K562 (cell line): ENCODE results near the gene SLMAP. TPM values are rescaled to one million over a fixed set of nuclear protein-coding genes. Genes with fewer than 3 reads are reported as not detected.

Source experiments
- ATAC-seq: fragments of 200-7000 bp; cut with Tn5 transposase; 3 replicates; pipeline ENCODE4 v1.9.1; 2020; ENCODE audit warnings: moderate library complexity
- BruUV-seq: library from RNA; stranded (reverse); fragments of 400-500 nt; replicated peaks from 2 replicates; lab custom pipeline; 2021; lab: Mats Ljungman, UMichigan
- CTCF ChIA-PET: fragments of 300-600 bp; formaldehyde crosslinking; extraction: SDS; loops from one replicate; lab custom pipeline; 2021; ENCODE audit warnings: low intra/inter-chr PET ratio; lab: Yijun Ruan, JAX
- POLR2A ChIA-PET: fragments of 300-600, 350-650 bp; sonication (Branson Sonifier 250); formaldehyde crosslinking; extraction: SDS; loops from one replicate; lab custom pipeline; 2021; ENCODE audit warnings: antibody characterized with exemption, inconsistent platforms; lab: Yijun Ruan, JAX
- DNase-seq, 4 experiments: peaks; one replicate each; pipeline versions ENCODE4 v3.0.0 to v3.0.0-alpha.2; 2011 to 2018; ENCODE audit warnings: low spot score in 3 of 4, mixed read lengths in 3 of 4; ENCODE audit errors: extremely low read depth in 1 of 4
- FAIRE-seq: peaks from 2 replicates; lab custom pipeline; 2011; peaks lifted over from hg19 to GRCh38; lab: Jason Lieb, UNC
- H2AFZ ChIP-seq: 2 replicates; pipeline ENCODE4 v1.6.0; 2011; ENCODE audit warnings: low read depth, low read length, control low read depth, inconsistent platforms
- H3K27ac ChIP-seq: fragments of 200-600 bp; 3 replicates; pipeline ENCODE4 v1.8.0; 2011; ENCODE audit warnings: low read depth, mild to moderate bottlenecking, control low read depth, inconsistent platforms, low read length, moderate library complexity, mixed read lengths; ENCODE audit errors: extremely low read depth
- H3K27me3 ChIP-seq, 2 experiments: fragments of 300-600 bp in 1 of 2; 2 replicates in 1 of 2; 3 replicates in 1 of 2; pipeline versions ENCODE4 v1.6.0 to v1.8.0; 2011; ENCODE audit warnings: inconsistent platforms in 2 of 2, low read length in 2 of 2, mild to moderate bottlenecking in 1 of 2, mixed read lengths in 1 of 2, moderate library complexity in 1 of 2; ENCODE audit not compliant: control insufficient read depth in 2 of 2, insufficient read depth in 2 of 2
- H3K36me3 ChIP-seq: fragments of 300-600 bp; 3 replicates; pipeline ENCODE4 v1.8.0; 2011; ENCODE audit warnings: mild to moderate bottlenecking, low read length, inconsistent platforms; ENCODE audit not compliant: control insufficient read depth, insufficient read depth
- H3K4me1 ChIP-seq, 2 experiments: fragments of 200-600 bp in 1 of 2; replicated peaks in 1 of 2; 2 replicates in 1 of 2; 3 replicates in 1 of 2; pipeline versions ENCODE4 v1.5.1 to v1.8.0; 2011; ENCODE audit warnings: inconsistent platforms in 2 of 2, low read length in 2 of 2, mild to moderate bottlenecking in 1 of 2, mixed read lengths in 1 of 2, moderate library complexity in 1 of 2; ENCODE audit not compliant: control insufficient read depth in 2 of 2, insufficient read depth in 2 of 2
- H3K4me2 ChIP-seq: 2 replicates; pipeline ENCODE4 v1.6.1; 2011; ENCODE audit warnings: low read length, control low read depth, inconsistent platforms, mixed read lengths; ENCODE audit not compliant: insufficient read depth
- H3K4me3 ChIP-seq: fragments of 200-600 bp; sonication (generic), shearing (Covaris generic); 2 replicates; pipeline ENCODE4 v1.5.1; 2016; ENCODE audit warnings: control low read depth, inconsistent platforms
- H3K79me2 ChIP-seq: fragments of 200-600 bp; 3 replicates; pipeline ENCODE4 v1.8.0; 2011; ENCODE audit warnings: low read length, inconsistent platforms; ENCODE audit not compliant: control insufficient read depth, insufficient read depth
- H3K9ac ChIP-seq, 2 experiments: 2 replicates each; pipeline versions ENCODE4 v1.6.0 to v1.6.1; 2011; ENCODE audit warnings: low read depth in 2 of 2, low read length in 2 of 2, control low read depth in 1 of 2, inconsistent platforms in 1 of 2, mild to moderate bottlenecking in 1 of 2, mixed read lengths in 1 of 2; ENCODE audit not compliant: insufficient read depth in 1 of 2
- H3K9me1 ChIP-seq: one replicate; pipeline ENCODE4 v1.6.0; 2011; ENCODE audit warnings: inconsistent platforms, mild to moderate bottlenecking, low read length, moderate library complexity; ENCODE audit not compliant: control insufficient read depth, insufficient read depth
- H3K9me3 ChIP-seq: replicated peaks from 2 replicates; pipeline ENCODE4 v1.5.1; 2011; ENCODE audit warnings: low read depth, low read length, inconsistent platforms; ENCODE audit not compliant: control insufficient read depth, insufficient read depth
- H4K20me1 ChIP-seq: replicated peaks from 2 replicates; pipeline ENCODE4 v1.6.1; 2011; ENCODE audit warnings: low read length, inconsistent platforms, mixed read lengths; ENCODE audit not compliant: control insufficient read depth, insufficient read depth
- BDP1 ChIP-seq: IDR thresholded peaks from 3 replicates; pipeline ENCODE4 v1.6.1; 2011; ENCODE audit not compliant: insufficient read length, insufficient read depth
- ETV6 ChIP-seq, 3 experiments: fragments of 150-350 bp in 1 of 3; sonication (generic) in 1 of 3; formaldehyde crosslinking in 1 of 3; IDR thresholded peaks; 2 replicates each; pipeline versions ENCODE4 v1.6.1 to v1.8.0; 2014 to 2022; ENCODE audit warnings: borderline replicate concordance in 2 of 3, low read depth in 2 of 3, antibody characterized with exemption in 1 of 3, low read length in 1 of 3, mild to moderate bottlenecking in 1 of 3, missing genetic modification reagents in 1 of 3
- FOSL1 ChIP-seq: fragments of 200-800 bp; sonication (Bioruptor generic); conservative IDR thresholded peaks from 2 replicates; pipeline ENCODE4 v1.6.1; 2016; ENCODE audit warnings: missing genetic modification characterization, missing compliant biosample characterization
- POLR3G ChIP-seq: IDR thresholded peaks from 2 replicates; pipeline ENCODE4 v1.6.1; 2011; ENCODE audit not compliant: insufficient read length, insufficient replicate concordance; ENCODE audit errors: extremely low read depth
- RCOR1 ChIP-seq, 2 experiments: IDR thresholded peaks; 2 replicates each; pipeline ENCODE4 v1.6.1; 2012; ENCODE audit warnings: low read depth in 2 of 2, low read length in 2 of 2, borderline replicate concordance in 1 of 2, improper control_type of control experiment in 1 of 2
- RFX5 ChIP-seq: IDR thresholded peaks from 2 replicates; pipeline ENCODE4 v1.6.1; 2011; ENCODE audit warnings: low read depth, mild to moderate bottlenecking, improper control_type of control experiment, low read length
- WGBS: fragments of 100-300 bp; shearing (Covaris generic); methylation state at CpG from one replicate; pipeline ENCODE4 v1.1.6; 2016; ENCODE audit warnings: low coverage, mixed read lengths; ENCODE audit not compliant: insufficient coverage; ENCODE audit errors: missing lambda C conversion rate; 5-methylcytosine and 5-hydroxymethylcytosine counted together
- in situ Hi-C: fragments of 300-500 bp; cut with MboI; formaldehyde crosslinking; loops from 4 replicates; pipeline ENCODE4 v1.15.0; 2018; ENCODE audit warnings: inconsistent platforms, mixed read lengths
- intact Hi-C: fragments of 100-400 bp; cut with micrococcal nuclease; formaldehyde crosslinking; loops from 2 replicates; pipeline ENCODE4 v1.14.2; 2022
- polyA plus RNA-seq, 8 experiments: library from polyadenylated mRNA; depleted of rRNA in 4 of 8; stranded (reverse) in 5 of 8; unstranded in 3 of 8; fragments of >200 nt; fragmentation: Nextera tagmentation in 2 of 8; fragmentation: Illumina TruSeq in 1 of 8; extraction: Ambion mirVana in 2 of 8; extraction: Trizol in 1 of 8; gene quantifications; 2 replicates each; pipeline versions ENCODE4 v1.2.1 to v1.2.3, GENCODE V29; 2011 to 2014; ENCODE audit warnings: inconsistent platforms in 1 of 8, missing spikeins in 1 of 8
- total RNA-seq, 7 experiments: library from RNA; depleted of rRNA in 6 of 7; stranded (reverse); fragments of >200 nt in 6 of 7; fragmentation: Illumina TruSeq in 2 of 7; extraction: Trizol in 2 of 7; gene quantifications; 2 replicates each; pipeline versions ENCODE4 v1.2.1 to v1.2.3, GENCODE V29; 2011 to 2021; ENCODE audit warnings: low replicate concordance in 1 of 7
- TF ChIP-seq, protein P1 (sequence below): fragments of 450-650 bp; IDR thresholded peaks from 2 replicates; pipeline ENCODE4 v1.6.1; 2017; ENCODE audit warnings: antibody characterized with exemption
- TF ChIP-seq, protein P2 (sequence below): IDR thresholded peaks from 3 replicates; pipeline ENCODE4 v1.6.1; 2011; ENCODE audit warnings: borderline replicate concordance, mild to moderate bottlenecking, moderate library complexity; ENCODE audit not compliant: insufficient read length; ENCODE audit errors: extremely low read depth
- TF ChIP-seq, protein P3 (sequence below): fragments of 200-800 bp; sonication (Bioruptor generic); IDR thresholded peaks from 2 replicates; pipeline ENCODE4 v1.6.1; 2017; ENCODE audit warnings: missing genetic modification characterization, missing compliant biosample characterization
- TF ChIP-seq, protein P4 (sequence below): fragments of 250-450 bp; sonication (Bioruptor Pico); IDR thresholded peaks from 2 replicates; pipeline ENCODE4 v1.8.0; 2022; ENCODE audit warnings: moderate library complexity, mild to moderate bottlenecking, inconsistent platforms

Gene SLMAP
- total and polyA plus RNA-seq, 9 of the 15 experiments (the other 6 are each of a cell fraction or from before 2014, with no cell fraction given), result 12.1 to 50.7 (median 28.3) TPM

DNA sequence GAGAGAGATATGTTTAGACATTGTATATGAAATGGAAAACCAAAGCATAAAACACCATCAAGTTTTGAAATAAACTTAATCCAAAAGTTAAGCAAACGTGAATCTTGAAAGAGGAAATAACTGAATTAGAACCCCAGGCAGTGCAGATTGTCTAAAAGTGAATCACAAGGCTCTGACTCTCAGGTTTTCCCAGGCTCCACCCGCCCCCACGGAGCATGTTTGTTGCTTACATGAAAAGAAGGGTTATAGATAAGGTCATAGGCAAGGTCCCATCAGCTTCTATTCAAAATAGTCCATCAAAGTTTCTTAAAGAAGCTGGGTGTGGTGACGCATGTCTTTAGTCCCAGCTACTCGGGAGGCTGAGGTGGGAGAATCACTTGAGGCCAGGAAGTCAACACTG lies 29.0 kb upstream of the SLMAP start (continued):
- TF ChIP-seq, protein P1, sequence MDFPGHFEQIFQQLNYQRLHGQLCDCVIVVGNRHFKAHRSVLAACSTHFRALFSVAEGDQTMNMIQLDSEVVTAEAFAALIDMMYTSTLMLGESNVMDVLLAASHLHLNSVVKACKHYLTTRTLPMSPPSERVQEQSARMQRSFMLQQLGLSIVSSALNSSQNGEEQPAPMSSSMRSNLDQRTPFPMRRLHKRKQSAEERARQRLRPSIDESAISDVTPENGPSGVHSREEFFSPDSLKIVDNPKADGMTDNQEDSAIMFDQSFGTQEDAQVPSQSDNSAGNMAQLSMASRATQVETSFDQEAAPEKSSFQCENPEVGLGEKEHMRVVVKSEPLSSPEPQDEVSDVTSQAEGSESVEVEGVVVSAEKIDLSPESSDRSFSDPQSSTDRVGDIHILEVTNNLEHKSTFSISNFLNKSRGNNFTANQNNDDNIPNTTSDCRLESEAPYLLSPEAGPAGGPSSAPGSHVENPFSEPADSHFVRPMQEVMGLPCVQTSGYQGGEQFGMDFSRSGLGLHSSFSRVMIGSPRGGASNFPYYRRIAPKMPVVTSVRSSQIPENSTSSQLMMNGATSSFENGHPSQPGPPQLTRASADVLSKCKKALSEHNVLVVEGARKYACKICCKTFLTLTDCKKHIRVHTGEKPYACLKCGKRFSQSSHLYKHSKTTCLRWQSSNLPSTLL, result no peak

DNA sequence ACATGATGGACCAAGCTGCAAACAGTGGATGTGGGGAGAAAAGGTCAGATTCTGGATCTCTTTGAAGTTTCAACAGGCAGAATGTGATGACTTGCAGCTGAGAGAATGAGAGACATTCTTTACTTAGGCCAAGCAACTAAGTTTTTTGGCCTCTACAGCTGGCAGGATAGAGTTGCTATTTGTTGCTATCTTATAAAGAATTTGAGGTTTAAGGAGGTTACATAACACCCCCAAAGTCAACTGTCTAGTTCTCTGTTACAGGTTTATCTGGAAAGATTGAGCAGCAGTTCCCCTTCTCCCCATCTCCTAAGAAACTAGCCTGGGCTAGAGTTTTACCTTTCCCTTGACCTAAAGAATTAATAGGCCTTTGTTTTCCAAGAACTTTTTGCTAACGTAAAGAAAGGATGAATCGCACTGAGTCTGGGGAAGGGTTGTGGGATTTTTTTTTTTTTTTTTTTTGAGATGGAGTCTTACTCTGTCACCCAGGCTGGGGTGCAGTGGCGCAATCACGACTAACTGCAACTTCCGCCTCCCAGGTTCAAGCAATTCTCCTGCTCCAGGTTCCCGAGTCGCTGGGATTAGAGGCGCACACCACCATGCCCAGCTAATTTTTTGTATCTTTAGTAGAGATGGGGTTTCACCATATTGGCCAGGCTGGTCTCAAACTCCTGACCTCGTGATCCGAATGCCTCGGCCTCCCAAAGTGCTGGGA lies 26.6 kb upstream of the SLMAP start:
- BruUV-seq, result no TSS peak
- in situ Hi-C loops, result no loop called here
- no peak for TF ChIP-seq BDP1
- TF ChIP-seq, protein P2, sequence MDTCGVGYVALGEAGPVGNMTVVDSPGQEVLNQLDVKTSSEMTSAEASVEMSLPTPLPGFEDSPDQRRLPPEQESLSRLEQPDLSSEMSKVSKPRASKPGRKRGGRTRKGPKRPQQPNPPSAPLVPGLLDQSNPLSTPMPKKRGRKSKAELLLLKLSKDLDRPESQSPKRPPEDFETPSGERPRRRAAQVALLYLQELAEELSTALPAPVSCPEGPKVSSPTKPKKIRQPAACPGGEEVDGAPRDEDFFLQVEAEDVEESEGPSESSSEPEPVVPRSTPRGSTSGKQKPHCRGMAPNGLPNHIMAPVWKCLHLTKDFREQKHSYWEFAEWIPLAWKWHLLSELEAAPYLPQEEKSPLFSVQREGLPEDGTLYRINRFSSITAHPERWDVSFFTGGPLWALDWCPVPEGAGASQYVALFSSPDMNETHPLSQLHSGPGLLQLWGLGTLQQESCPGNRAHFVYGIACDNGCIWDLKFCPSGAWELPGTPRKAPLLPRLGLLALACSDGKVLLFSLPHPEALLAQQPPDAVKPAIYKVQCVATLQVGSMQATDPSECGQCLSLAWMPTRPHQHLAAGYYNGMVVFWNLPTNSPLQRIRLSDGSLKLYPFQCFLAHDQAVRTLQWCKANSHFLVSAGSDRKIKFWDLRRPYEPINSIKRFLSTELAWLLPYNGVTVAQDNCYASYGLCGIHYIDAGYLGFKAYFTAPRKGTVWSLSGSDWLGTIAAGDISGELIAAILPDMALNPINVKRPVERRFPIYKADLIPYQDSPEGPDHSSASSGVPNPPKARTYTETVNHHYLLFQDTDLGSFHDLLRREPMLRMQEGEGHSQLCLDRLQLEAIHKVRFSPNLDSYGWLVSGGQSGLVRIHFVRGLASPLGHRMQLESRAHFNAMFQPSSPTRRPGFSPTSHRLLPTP, result no peak
- TF ChIP-seq RCOR1 (IDR thresholded peaks at IDR 0.05; ENCODE audit: borderline replicate concordance in 1 of 2, low read depth in 2 of 2, low read length in 2 of 2), result no peak
- TF ChIP-seq FOSL1 (tag), result no peak
- TF ChIP-seq, protein P3, sequence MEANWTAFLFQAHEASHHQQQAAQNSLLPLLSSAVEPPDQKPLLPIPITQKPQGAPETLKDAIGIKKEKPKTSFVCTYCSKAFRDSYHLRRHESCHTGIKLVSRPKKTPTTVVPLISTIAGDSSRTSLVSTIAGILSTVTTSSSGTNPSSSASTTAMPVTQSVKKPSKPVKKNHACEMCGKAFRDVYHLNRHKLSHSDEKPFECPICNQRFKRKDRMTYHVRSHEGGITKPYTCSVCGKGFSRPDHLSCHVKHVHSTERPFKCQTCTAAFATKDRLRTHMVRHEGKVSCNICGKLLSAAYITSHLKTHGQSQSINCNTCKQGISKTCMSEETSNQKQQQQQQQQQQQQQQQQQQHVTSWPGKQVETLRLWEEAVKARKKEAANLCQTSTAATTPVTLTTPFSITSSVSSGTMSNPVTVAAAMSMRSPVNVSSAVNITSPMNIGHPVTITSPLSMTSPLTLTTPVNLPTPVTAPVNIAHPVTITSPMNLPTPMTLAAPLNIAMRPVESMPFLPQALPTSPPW (CRISPR knock-in tag), result no peak
- TF ChIP-seq, protein P4, sequence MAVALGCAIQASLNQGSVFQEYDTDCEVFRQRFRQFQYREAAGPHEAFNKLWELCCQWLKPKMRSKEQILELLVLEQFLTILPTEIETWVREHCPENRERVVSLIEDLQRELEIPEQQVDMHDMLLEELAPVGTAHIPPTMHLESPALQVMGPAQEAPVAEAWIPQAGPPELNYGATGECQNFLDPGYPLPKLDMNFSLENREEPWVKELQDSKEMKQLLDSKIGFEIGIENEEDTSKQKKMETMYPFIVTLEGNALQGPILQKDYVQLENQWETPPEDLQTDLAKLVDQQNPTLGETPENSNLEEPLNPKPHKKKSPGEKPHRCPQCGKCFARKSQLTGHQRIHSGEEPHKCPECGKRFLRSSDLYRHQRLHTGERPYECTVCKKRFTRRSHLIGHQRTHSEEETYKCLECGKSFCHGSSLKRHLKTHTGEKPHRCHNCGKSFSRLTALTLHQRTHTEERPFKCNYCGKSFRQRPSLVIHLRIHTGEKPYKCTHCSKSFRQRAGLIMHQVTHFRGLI (CRISPR knock-in tag), result no peak
- no peak for TF ChIP-seq ETV6 (IDR thresholded peaks at IDR 0.05; ENCODE audit: borderline replicate concordance in 1 of 2, low read depth in 2 of 2, low read length in 1 of 2)
- TF ChIP-seq ETV6 (CRISPR knock-in tag; IDR thresholded peaks at IDR 0.05; ENCODE audit: borderline replicate concordance), result no peak
- no peak for TF ChIP-seq RFX5
- no peak for TF ChIP-seq POLR3G

More for the DNA sequence above, 26.6 kb upstream of the SLMAP start:
- Histone ChIP-seq H3K9ac (no peak overlapping the region), H3K27ac (no peak overlapping the region), H3K9me1 (no peaks in the 10 kb centered on the region), H3K9me3 (no peaks in the 10 kb centered on the region), H3K4me2 (no peak overlapping the region), H2AFZ (no peak overlapping the region), H3K79me2 (no peaks in the 10 kb centered on the region), H3K4me1 (no peaks in the 10 kb centered on the region), H4K20me1 (no peaks in the 10 kb centered on the region), H3K4me3 (no peak overlapping the region), H3K36me3 (no peaks in the 10 kb centered on the region), H3K27me3 (no peaks in the 10 kb centered on the region)
- ChIA-PET CTCF (no interaction called here), POLR2A (interaction anchor here (0.7 kb wide), 2 partner anchors 40 to 592 kb away, joined by 3 read pairs; no protein-coding TSS in a partner anchor)
- 75% methylated on average over 10 of the region's 11 CpGs for WGBS
- no peak for DNase-seq
- intact Hi-C loops, result no loop called here
- ATAC-seq, result no peak
- FAIRE-seq, result no peak
